A204.1 (cell line): ENCODE results near the gene RBFOX1.

Source experiments
- FAIRE-seq: peaks from 2 replicates; lab custom pipeline; 2012; peaks lifted over from hg19 to GRCh38; lab: Jason Lieb, UNC

The RBFOX1 gene

GRCh38 chr16:7605812-7606211 lies 273.2 kb downstream of the RBFOX1 start:
- FAIRE-seq, result no peak

GRCh38 chr16:7612671-7613070 lies 280.0 kb downstream of the RBFOX1 start:
- FAIRE-seq, result no peak

- no peak for FAIRE-seq
Observed at GRCh38 chr16:7613518-7613917, 280.9 kb downstream of the RBFOX1 start.

- no peak for FAIRE-seq
Observed at GRCh38 chr16:7614021-7614795, 281.6 kb downstream of the RBFOX1 start.

- no peak for FAIRE-seq
Observed at GRCh38 chr16:7615565-7615964, 282.9 kb downstream of the RBFOX1 start.

GRCh38 chr16:7624871-7625766 lies 292.5 kb downstream of the RBFOX1 start:
- no peak for FAIRE-seq

GRCh38 chr16:7628981-7629380 lies 296.3 kb downstream of the RBFOX1 start:
- no peak for FAIRE-seq

- FAIRE-seq, result no peak
Observed at GRCh38 chr16:7629571-7629970, 296.9 kb downstream of the RBFOX1 start.

- FAIRE-seq, result no peak
Observed at GRCh38 chr16:7637446-7637845, 304.8 kb downstream of the RBFOX1 start.

GRCh38 chr16:7638306-7638705 lies 305.7 kb downstream of the RBFOX1 start:
- FAIRE-seq, result no peak

- no peak for FAIRE-seq
Observed at GRCh38 chr16:7640334-7640733, 307.7 kb downstream of the RBFOX1 start.

- FAIRE-seq, result no peak
Observed at GRCh38 chr16:7644176-7644575, 311.5 kb downstream of the RBFOX1 start.

- no peak for FAIRE-seq
Observed at GRCh38 chr16:7644811-7645210, 312.2 kb downstream of the RBFOX1 start.

GRCh38 chr16:7646821-7647500 lies 314.3 kb downstream of the RBFOX1 start:
- FAIRE-seq, result no peak

GRCh38 chr16:7650431-7650830 lies 317.8 kb downstream of the RBFOX1 start:
- no peak for FAIRE-seq

- FAIRE-seq, result no peak
Observed at GRCh38 chr16:7651803-7652570, 319.3 kb downstream of the RBFOX1 start.

- no peak for FAIRE-seq
Observed at GRCh38 chr16:7653746-7654461, 321.3 kb downstream of the RBFOX1 start.

GRCh38 chr16:7675628-7676027 lies 343.0 kb downstream of the RBFOX1 start:
- FAIRE-seq, result no peak

GRCh38 chr16:7680296-7680695 lies 347.7 kb downstream of the RBFOX1 start:
- no peak for FAIRE-seq

GRCh38 chr16:7688811-7689210 lies 356.2 kb downstream of the RBFOX1 start:
- FAIRE-seq, result no peak

- FAIRE-seq, result no peak
Observed at GRCh38 chr16:7689234-7689633, 356.6 kb downstream of the RBFOX1 start.
